Measurements from ENCODE around the gene YLPM1.
"Not testable (repeated sequence)": the region's sequence is repeated elsewhere in the genome, so short reads cannot be mapped to it uniquely, and the experiment has no call there.

Gene YLPM1, protein sequence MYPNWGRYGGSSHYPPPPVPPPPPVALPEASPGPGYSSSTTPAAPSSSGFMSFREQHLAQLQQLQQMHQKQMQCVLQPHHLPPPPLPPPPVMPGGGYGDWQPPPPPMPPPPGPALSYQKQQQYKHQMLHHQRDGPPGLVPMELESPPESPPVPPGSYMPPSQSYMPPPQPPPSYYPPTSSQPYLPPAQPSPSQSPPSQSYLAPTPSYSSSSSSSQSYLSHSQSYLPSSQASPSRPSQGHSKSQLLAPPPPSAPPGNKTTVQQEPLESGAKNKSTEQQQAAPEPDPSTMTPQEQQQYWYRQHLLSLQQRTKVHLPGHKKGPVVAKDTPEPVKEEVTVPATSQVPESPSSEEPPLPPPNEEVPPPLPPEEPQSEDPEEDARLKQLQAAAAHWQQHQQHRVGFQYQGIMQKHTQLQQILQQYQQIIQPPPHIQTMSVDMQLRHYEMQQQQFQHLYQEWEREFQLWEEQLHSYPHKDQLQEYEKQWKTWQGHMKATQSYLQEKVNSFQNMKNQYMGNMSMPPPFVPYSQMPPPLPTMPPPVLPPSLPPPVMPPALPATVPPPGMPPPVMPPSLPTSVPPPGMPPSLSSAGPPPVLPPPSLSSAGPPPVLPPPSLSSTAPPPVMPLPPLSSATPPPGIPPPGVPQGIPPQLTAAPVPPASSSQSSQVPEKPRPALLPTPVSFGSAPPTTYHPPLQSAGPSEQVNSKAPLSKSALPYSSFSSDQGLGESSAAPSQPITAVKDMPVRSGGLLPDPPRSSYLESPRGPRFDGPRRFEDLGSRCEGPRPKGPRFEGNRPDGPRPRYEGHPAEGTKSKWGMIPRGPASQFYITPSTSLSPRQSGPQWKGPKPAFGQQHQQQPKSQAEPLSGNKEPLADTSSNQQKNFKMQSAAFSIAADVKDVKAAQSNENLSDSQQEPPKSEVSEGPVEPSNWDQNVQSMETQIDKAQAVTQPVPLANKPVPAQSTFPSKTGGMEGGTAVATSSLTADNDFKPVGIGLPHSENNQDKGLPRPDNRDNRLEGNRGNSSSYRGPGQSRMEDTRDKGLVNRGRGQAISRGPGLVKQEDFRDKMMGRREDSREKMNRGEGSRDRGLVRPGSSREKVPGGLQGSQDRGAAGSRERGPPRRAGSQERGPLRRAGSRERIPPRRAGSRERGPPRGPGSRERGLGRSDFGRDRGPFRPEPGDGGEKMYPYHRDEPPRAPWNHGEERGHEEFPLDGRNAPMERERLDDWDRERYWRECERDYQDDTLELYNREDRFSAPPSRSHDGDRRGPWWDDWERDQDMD (N-terminal part only)

DNA sequence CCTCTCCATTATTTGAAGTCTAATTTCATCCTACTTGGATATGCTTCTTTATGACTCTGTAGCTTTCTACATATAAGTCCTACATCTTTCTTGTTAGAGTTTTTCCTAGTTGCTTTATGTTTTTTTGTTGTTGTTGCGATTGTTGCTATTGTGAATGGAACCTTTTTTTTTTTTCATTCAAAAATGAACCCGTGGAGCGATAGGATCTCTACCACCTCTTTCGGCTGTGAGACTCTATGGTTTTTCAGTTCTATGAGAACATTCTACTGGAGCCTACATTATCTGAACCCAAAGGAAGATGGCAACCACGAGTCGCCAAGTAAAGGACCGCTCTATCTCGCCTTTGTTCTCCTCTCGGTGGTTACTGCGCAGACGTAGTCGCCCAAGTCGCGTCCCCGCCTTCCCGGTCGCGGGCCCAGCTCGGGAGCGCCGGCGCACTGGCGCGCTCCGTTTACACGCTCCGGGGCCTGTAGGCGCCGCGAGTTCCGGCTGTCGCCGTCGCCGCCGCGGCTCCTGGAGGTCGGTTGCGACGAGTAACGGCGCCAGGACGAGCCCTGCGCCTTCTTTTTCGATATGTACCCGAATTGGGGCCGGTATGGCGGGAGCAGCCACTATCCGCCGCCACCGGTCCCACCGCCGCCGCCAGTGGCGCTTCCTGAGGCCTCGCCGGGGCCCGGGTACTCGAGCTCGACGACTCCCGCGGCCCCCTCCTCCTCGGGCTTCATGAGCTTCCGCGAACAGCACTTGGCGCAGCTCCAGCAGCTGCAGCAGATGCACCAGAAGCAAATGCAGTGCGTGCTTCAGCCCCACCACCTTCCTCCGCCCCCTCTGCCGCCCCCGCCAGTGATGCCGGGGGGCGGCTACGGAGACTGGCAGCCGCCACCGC is at the start of gene YLPM1:
YLPM1 (plus strand) TSS at position 400 of the 886 bp plus-strand sequence; CDS start at position 574, 174 bp downstream.
- DNase-seq (ENCODE audit: low read depth in 4 of 4, low spot score in 1 of 4) = peak; percentile 78 to 84 (median 80)

DNA sequence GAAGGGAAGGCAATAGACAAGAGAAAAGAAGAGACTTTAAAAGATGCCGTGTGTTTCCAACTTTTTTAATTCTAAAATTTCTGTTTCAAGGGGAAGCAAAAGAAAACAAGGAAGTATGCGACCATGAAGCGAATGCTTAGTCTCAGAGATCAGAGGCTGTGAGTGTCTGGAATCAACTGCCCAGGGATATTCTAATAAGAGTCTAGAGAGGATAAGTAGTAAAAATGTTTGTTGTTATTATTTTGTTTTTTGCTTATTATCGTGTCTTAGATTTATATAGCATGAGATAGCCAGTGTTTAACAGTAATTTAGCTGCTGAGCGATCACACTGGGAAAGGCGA is 49.8 kb upstream of the YLPM1 start:
- DNase-seq (ENCODE audit: low read depth in 4 of 4, low spot score in 1 of 4) = no peak

DNA sequence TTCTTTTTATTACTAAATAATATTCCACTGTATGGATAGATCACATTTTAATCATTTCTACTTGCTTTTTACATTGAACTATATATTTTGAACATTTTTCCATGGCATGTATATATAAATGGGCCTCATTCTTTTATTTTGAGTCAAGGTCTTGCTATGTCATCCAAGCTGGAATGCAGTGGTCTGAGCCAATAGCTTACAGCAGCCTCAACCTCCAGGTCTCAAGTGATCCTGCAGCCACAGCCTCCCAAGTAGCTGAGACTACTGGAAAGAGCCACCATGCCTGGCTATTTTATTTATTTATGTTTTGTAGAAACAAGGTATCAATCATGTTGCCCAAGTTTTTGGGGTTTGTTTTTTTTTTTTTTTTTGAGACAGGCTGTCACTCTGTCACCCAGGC is 42.6 kb upstream of the YLPM1 start:
- DNase-seq (ENCODE audit: low read depth in 4 of 4, low spot score in 1 of 4) = no peak

DNA sequence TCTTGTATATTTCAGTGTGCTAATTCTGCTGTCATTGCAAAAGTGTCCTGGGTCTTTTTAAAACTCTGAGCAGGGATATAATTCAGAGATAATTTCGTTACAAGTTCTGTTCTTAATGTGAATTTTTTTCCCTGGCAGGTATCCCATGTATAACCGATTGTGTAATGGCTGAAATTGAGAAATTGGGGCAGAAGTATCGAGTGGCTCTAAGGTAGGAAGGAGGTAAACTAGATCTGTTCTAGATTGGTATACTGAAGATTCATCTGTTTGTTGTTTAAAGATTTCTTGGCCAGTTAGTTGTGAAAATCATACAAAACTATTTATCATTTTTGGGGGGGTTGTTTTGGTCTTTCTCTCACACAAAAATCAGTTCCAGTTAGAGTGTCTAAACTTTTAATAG is 40.0 kb upstream of the YLPM1 start:
- DNase-seq (ENCODE audit: low read depth in 4 of 4, low spot score in 1 of 4) = no peak

DNA sequence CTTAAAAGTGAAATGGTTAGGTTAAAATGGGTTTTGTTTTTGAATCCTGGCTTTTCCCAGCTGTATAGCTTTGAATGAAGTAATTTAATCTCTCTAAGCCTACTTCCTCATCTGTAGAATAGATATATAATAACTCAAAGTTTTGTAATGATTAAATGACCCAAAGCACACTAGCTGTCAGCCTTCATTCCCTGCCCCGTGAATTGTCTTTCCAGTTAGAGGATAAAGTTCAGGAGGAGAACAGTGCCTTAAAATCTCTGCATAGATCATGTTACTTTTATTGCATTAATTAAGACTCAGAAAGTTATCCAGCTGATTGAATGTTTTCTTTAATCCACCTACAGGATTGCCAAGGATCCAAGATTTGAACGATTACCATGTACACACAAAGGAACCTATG is 30.7 kb upstream of the YLPM1 start:
- DNase-seq (ENCODE audit: low read depth in 4 of 4, low spot score in 1 of 4) = no peak

DNA sequence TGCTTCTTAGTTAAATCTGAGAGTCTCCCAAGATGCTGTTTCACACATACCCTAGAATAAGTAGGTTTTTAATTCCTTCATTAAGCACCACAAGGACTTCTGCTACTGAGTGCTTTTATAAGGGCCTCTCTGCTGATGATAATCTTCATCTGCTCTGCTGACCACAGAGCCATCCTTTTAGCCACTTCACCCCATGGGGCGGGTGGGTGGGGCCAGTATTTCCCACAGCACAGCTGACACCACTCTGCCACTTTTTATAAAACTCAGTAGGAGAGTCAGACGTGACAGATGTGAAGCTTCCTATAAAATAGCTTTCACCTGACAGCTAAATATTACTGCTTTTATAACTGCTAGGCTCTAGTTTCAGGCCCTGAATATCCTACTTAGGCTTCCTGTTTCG is 29.9 kb upstream of the YLPM1 start:
- DNase-seq (ENCODE audit: low read depth in 4 of 4, low spot score in 1 of 4) = no peak

DNA sequence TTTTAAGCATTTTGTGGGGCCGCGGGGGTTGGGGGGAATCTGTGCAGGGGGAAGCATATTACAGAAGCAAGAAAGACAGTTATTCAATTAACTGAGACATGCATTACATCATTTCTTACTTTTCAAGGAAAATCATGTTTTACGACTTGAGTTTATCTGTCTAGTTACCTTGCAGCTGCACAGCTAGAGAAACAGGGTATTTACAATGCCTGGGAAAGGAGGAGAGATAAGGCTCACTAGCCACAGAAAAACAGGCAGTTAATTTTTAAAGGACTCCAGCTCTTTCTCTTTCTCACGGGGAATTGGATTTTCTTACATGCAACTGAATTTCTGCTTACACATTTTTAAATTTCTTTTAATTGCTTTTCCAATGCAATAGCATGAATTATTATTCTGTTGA is 28.0 kb upstream of the YLPM1 start:
- DNase-seq (ENCODE audit: low read depth in 4 of 4, low spot score in 1 of 4) = no peak

DNA sequence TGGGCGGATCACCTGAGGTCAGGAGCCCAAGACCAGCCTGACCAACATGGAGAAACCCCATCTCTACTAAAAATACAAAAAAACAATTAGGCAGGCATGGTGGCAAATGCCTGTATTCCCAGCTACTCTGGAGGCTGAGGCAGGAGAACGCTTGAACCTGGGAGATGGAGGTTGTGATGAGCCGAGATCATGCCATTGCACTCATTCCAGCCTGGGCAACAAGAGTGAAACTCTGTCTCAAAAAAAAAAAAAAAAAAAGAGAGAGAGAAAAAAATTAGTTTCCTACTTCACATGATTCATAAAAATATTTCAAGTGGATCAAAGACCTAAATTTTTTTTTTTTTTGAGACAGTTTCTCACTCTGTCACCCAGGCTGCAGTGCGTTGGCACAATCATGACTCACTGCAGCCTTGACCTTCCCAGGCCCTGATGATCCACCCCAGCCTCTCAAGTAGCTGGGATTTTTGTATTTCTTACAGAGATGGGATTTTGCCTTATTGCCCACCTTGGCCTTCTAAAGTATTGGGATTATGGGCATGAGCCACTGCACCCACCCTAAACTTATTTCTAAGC is 25.3 kb upstream of the YLPM1 start:
- DNase-seq (ENCODE audit: low read depth in 4 of 4, low spot score in 1 of 4) = no peak

DNA sequence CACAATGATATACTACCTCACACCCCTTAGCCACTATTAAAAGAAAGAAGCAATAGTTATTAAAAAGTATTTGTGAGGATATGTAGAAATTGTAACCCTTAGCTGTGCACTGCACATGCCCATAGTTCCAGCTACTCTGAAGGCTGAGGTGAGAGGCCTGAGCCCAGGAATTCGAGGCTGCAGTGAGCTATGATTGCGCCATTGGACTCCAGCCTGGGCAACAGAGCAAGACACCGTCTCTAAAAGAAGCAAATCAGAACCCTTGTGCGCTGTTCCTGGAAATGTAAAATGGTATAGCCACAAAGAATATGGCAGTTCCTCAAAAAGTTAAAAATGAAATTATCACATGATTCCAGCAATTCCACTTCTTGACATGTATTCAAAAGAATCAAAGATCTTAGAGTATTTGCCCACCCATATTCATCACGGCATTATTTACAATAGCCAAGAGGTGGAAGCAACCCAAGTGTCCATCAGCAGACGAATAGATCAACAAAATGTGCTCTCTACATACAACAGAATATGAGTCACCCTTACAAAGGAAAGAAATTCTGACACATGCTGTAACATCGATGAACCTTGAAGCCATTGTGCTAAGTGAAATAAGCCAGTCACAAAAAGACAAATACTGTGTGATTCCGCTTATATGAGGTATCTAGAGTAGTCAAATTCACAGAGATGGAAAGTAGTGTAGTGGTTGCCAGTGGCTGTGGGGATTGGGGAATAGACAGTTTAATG is 23.7 kb upstream of the YLPM1 start:
- DNase-seq (ENCODE audit: low read depth in 4 of 4, low spot score in 1 of 4) = no peak

DNA sequence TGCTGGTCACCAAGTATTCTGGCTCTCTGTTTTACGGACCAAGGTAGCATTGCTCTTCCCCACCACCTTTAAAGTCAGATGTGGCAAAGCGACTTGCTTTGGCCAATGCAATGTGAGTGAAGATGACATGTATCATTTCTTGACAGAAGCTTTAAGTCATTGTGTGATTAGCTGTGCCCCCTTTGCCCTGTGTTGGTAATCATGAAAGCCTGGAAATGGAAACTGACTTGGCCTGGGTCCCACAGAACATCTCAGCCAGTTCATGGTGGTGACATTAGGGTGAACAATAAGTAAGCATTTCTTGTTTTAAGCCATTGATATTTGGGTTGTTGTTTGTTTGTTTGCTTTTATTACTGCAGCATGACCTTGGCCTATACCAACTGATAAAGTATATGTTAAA is 15.9 kb upstream of the YLPM1 start:
- DNase-seq (ENCODE audit: low read depth in 4 of 4, low spot score in 1 of 4) = no peak

DNA sequence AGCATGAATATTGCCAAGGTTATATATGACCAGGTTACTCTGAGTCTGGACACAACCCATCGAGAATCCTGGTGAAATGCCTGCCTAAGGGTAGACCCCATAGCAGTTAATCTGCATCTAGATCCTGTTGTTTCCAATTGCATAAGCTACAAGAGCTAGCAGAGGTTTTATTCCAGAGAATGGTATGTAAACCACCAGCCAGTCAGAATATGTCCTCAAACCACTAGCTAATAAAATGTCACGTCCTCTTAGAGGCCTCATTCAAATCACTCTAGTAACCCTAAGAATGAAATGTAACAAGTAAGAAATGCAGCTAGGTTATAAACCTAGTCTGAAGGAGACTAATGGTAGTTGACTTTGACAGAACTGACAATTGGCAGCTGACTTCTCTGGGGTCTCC is 9.0 kb upstream of the YLPM1 start:
- no peak for DNase-seq (ENCODE audit: low read depth in 4 of 4, low spot score in 1 of 4)

DNA sequence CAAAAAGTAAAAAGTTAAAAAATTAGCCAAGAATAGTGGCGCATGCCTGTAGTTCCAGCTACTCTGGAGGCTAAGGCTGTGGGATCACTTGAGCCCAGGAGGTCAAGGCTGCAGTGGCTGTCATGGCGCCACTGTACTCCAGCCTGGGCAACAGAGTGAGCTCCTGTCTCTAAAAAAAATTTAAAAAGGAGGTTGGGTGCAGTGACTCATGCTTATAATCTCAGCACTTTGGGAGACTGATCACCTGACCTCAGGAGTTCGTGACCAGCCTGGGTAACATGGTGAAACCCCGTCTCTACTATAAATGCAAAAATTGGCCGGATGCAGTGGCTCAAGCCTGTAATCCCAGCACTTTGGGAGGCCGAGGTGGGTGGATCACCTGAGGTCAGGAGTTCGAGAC is 8.2 kb upstream of the YLPM1 start:
- no peak for DNase-seq (ENCODE audit: low read depth in 4 of 4, low spot score in 1 of 4)

DNA sequence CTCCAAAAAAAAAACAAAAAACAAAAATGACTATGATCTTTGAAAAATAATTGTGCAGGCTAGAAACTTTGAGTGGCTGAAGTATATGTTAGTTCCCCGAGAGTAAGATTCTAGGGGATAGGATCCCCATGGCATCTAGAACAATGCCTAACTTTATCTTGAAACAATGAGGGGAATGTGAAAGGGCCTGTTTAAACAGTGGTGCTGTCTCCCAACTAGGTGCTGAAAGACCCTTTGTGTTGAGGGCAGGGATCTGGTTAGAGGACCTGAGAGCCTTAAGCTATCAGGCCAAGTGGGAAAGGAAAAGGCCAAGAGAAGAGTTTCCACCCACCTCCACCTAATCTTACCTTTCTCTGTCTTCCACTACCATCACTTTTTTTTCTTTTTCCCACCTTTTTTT is 6.8 kb upstream of the YLPM1 start:
- no peak for DNase-seq (ENCODE audit: low read depth in 4 of 4, low spot score in 1 of 4)

DNA sequence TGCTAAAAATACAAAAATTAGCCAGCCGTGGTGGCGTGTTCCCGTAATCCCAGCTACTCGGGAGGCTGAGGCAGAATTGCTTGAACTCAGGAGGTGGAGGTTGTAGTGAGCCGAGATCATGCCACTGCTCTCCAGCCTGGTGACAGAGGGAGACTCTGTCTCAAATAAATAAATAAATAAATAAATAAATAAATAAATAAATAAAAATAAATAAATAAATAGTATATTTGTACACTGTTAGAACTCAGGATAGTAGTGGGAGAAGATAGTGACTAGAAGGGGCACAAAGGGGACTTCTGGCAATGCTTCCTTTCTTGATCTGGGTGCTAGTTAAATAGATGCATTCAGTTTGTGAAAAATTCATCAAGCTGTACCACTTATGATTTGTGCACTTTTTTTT is 4.6 kb upstream of the YLPM1 start:
- DNase-seq (ENCODE audit: low read depth in 4 of 4, low spot score in 1 of 4) = not testable (repeated sequence)

DNA sequence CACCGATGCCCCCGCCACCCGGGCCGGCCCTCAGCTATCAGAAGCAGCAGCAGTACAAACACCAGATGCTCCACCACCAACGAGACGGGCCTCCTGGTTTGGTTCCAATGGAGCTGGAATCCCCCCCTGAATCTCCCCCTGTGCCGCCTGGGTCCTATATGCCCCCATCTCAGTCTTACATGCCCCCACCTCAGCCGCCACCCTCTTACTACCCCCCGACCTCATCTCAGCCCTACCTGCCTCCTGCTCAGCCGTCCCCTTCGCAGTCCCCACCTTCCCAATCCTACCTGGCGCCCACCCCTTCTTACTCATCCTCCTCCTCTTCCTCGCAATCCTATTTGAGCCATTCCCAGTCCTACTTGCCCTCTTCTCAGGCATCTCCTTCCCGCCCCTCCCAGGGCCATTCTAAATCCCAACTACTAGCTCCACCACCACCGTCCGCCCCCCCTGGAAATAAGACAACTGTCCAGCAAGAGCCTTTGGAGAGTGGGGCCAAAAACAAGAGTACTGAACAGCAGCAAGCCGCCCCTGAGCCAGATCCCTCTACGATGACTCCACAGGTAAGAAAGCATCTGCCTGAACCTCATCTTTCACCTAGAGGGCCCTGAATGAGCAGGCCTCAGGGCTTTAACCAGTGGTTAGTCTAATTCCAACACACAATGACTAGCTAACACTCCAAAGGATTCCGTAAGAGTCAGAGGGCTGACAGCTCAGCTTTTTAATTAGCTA is 851 bp downstream of the YLPM1 start:
- peak in 2 of 4 experiments; percentile 1 to 2 for DNase-seq (ENCODE audit: low read depth in 4 of 4, low spot score in 1 of 4)

DNA sequence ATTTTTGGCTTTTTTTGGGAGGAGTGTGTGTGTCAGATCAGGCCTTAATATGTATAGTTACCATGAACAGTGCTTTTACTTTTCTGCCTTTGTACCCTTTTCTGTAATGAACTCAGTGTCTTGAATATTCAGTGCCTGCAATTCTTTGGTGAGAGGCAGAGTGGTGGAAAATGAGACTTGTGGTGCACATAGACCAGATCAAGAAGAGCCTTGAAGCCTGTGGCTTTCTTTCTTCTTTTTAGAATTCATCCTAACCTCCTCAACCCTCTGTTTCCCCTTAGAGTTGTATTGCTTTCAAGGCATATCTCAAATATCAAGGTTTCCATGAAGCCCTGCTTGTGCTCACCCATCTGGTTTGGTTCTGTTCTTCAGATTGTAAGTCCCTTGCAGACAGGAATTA is 2.6 kb downstream of the YLPM1 start:
- no peak for DNase-seq (ENCODE audit: low read depth in 4 of 4, low spot score in 1 of 4)

DNA sequence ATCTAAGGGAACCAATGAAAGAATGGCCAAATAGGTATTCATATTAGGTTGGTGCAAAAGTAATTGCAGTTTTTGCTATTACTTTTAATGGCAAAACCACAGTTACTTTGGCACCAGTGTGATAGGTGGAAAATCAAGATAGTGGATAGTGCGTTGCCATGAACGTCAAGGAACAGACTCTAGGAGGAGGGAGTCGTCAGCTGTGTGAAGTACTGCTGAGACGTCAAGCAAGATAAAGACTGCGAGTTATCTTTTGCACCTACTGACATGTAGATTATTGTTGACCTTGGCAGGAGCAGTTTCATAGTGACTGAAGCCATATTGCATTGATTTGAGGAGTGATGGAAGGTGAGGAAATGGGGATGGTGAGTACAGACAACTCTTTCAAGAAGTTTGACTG is 8.3 kb downstream of the YLPM1 start:
- no peak for DNase-seq (ENCODE audit: low read depth in 4 of 4, low spot score in 1 of 4)

DNA sequence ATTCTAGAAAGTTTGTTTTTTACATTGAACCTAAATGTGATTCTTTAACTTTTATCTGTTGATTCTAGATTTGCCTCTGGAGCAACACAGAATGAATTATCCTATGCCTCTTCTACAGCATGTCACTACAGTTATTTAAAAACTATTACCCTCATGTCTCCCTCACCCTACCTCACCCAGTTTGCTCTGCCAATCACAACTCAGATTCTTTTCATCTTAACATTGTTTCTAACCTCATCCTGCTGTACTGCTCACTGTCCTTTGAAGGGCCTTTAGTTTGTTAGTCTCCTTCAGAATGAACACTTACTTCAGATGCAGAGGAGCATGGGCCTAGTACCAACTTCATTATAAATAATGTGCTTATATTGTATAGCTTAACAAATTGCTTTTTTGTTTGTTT is 21.5 kb downstream of the YLPM1 start:
- DNase-seq (ENCODE audit: low read depth in 4 of 4, low spot score in 1 of 4) = no peak

DNA sequence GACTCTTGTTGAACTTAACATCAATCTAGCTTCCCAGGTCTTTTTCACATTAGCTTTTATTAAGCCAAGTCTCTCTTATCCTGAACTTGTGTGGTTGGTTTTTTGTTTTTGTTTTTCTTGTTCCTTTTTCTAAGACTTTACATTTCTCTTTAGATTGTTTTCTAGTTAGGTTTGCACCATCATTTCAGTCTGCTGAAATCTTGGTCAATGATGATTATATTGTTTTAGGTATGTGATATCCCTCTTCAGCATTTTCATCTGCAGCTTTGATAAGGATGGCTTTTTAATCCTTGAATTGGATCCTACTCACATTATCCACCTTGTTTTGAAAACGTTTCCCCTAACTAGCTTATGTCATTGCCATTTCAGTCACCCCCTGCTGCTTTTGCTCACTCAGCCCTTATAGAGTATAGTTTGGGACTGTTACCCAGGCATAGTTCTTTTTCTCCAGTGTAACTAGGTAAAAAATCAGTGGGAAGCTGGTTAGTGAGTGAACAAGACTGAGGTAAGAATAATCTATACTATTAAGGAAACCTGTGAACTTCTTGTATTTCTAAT is 22.0 kb downstream of the YLPM1 start:
- DNase-seq (ENCODE audit: low read depth in 4 of 4, low spot score in 1 of 4) = no peak
